LNCAP (cell line): Measurements from ENCODE around the gene MASP2.

Experiments
- TF ChIP-seq, protein P1 (sequence below): fragments of 450-650 bp; IDR thresholded peaks from 2 replicates; pipeline ENCODE4 v1.5.1; 2017; ENCODE audit warnings: mild to moderate bottlenecking

MASP2 gene

DNA sequence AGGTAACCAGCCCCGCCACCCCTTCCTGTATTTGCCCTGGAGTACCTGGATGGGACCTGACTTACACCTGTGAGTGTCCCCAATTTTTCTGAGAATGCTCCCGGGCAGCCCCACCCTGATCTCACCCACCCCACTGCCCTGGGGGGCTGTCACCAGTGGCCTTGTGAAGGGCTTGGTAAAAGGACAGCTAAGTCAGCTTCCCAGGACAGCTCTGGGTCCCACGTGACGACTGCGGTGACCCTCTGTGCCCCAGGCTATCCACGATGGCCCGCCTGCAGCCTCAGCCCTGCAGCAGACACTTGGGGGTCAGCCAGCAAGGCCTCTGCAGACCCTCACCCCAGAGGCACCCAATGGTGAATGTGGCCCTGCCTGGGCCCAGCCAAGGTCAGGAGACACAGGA, 7.1 kb upstream of the MASP2 start:
- TF ChIP-seq, protein P1, sequence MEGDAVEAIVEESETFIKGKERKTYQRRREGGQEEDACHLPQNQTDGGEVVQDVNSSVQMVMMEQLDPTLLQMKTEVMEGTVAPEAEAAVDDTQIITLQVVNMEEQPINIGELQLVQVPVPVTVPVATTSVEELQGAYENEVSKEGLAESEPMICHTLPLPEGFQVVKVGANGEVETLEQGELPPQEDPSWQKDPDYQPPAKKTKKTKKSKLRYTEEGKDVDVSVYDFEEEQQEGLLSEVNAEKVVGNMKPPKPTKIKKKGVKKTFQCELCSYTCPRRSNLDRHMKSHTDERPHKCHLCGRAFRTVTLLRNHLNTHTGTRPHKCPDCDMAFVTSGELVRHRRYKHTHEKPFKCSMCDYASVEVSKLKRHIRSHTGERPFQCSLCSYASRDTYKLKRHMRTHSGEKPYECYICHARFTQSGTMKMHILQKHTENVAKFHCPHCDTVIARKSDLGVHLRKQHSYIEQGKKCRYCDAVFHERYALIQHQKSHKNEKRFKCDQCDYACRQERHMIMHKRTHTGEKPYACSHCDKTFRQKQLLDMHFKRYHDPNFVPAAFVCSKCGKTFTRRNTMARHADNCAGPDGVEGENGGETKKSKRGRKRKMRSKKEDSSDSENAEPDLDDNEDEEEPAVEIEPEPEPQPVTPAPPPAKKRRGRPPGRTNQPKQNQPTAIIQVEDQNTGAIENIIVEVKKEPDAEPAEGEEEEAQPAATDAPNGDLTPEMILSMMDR, result no peak

DNA sequence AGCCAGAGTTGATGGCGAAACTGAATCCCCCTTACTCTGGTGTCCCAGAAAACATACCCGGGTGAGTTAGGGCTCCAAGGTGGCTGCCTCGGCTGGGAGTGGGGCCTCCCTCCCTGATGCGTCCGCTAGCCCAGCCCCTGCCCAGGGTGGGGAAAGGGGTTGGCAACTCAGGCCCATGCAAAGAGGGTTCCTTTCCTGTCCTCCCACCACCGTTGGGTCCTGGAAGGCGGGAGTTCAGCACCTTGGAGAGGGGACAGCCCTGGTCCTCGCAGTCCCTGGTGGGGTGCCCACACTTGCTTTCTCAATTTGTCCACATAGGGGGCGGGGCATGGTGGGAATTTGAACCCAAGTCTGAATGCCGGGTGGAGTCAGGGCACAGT, 6.7 kb upstream of the MASP2 start:
- TF ChIP-seq, protein P1, result no peak

DNA sequence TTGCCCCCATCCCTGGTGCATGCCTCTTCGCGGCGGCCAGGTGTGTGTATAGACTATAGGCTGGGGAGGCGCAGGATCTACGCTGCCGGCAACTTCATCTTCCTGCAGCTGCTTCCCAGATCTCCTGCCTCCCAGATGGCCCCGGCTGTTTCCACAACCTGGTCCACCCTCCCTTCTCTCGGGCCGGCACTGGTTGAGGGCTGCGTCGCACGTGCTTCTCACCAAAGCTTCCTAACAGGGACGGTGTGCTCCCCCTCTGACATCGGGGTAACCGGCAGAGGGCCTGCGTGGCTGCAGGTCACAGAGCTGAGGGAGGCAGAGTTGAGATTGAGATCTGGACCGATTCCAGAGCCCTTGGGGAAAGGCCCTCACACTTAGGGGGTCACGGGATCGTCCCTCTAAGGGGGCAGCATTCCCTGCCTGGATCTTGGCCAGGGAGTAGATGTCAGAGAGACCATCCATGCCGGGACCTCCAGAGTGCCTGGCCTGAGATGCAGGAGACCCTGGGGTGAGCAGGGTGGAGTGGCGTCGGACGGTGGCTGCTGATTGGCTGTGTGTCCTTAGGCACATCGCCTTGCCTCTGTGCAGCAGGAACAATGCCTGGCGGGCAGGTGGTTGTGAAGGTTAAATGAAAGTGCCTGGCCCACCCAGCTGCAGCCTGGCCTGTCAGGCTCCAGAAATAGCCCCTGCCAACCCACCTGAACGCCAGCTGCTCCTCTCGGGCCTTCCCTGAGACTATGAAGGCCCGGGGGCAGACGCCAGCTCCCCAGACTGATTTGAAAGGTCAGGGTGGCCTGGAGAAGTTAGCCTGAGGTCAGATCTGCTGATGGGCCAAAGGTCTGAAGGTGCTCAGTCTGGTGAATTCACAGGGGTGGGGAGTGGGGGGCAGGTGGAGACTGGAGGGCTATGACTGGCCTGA, 6.1 kb upstream of the MASP2 start:
- TF ChIP-seq, protein P1, result no peak

DNA sequence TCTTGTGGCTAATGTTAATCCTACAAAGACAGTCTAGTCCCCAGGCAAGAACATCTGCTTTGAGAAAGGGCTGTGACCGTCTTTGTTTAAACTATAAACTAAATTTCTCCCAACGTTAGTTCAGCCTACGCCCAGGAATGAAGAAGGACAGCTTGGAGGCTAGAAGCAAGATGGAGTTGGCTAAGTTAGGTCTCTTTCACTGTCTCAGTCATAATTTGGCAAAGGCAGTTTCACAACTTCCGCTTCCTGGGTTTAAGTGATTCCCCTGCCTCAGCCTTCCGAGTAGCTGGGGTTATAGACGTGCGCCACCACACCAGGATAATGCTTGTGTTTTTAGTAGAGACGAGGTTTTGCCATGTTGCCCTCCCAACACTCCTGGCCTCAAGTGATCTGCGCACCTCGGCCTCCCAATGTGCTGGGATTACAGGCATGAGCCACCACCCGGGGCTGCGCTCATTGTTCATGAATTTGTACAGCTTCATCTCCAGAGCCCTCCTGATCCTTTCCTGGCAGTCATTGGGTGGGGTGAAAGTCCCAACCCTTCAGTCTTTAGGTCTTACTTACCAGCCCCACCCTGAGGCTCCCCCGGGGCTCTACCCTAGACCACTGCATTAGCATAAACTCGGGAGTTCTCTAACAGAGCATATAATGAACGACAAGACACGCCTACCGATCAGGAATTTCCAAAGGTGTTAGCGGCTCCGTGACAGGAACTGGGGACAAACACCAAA, 4.9 kb upstream of the MASP2 start:
- TF ChIP-seq, protein P1, result no peak

DNA sequence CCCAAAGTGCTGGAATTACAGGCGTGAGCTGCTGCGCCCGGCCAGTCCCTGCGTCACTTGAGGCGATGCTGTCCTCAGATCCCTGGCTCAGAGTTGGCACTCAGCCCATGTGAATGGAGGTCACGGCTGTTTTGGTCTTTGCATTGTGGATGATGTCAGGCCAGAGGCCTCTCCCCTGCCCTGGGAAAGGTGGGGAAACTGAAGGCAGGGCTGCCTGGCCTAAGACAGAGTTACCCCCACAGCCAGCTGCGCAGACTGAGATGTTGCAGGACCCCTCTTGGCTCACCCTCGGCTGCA, 821 bp downstream of the MASP2 start:
- TF ChIP-seq, protein P1, result no peak

DNA sequence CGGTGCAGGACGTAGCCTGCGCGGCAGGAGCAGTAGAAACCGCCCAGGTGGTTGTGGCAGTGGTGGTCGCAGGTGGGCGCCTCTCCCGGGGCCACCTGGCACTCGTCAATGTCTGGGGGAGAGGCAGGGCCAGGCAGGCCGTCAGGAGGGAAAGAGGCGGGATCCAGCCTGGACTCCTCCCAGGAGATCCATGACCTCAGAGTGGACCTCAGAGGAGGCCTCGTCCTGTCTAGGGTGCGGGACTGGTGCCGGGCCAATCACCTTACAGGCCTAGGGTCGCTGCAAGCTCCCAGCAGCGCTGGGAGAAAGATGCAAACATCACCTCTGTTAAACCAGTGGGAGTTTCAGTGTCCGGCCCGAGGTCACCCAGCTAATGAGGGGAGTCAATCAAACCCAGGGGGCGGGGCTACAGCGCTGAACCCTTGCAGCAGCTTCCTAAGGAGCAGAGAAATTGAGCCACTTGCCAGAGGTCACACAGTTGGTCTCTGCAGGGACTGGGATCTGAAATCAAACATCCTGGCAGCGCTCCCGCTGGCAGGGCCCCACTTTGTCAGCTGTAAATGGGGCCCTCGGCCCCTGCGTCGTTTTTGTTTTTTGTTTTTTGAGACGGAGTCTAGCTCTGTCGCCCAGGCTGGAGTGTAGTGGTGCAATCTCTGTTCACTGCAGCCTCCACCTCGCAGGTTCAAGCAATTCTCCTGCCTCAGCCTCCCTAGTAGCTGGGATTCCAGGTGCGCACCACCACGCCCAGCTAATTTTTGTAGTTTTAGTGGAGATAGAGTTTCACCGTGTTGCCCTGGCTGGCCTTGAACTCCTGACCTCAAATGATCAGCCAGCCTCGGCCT, 1.4 kb downstream of the MASP2 start:
- TF ChIP-seq, protein P1, result no peak

DNA sequence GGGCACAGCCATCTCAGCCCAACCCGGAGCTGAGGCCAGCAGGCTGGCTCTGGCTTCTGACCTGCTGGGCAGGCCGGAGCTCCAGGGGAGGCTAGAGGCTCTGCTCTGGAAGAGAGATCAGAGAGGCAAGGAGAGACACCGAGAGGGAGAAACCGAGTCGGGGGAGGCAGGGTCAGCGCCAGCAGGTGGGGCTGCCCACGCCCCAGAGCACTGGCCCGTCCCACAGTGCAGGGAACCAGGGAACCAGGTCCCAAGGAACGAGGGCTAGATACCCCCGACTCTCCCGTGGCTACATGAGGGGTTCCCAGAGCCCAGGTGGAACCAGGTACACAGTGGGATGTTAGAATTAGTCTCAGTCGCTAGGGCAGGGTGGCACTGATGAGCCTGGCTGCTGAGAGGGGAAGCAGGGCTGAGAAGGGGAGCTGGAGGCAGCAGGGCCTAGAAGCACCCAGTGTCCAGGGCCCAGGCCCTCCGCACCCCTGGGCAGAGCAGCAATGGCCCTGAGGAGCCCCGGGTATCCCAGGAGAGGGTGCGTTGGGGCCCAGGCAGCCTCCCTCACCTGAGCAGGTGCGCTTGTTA, 2.1 kb downstream of the MASP2 start:
- TF ChIP-seq, protein P1, result no peak
